Measurements from ENCODE around the gene CCDC86.

The CCDC86 gene

DNA sequence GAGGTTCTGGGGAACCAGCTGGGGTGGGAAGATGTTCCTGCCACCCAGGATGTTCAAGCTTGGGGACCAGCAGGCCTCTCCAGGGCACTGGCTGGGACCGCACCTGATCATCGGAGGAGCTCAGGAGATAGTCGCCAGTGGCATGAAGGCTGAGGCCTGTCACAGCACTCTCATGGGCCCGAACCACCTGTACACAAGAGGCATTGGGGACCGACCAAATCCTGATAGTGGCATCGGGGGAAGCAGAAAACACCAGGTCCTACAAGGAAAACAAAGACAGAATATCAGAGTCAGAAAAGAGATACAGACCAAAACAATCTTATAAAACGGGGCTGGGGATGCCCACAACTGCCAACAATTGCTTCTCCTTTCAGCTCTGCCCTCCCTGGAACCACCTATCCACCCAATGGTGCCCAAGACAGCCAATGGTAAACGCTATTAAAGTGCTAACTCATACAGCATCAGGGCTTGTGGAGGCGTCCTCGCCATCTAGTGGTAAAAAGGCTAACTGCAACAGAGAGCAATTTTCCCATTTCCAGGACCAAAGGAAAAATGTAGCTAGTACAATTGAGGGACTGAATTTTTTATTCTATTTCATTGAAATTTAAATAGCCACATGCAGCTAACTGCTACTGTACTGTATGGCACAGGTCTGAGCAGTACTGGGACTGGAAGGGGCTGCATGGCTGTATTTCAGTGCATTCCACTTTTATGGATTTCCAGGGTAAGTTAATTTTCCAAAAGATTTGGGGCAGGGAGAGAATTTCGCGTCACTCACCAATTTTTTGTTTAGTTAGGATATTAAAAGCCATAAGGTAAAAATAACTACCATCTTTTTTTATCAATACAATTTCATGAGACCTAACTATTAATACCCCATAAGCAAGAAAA is 57.4 kb downstream of the CCDC86 start:
- FAIRE-seq, result peak; percentile 65

DNA sequence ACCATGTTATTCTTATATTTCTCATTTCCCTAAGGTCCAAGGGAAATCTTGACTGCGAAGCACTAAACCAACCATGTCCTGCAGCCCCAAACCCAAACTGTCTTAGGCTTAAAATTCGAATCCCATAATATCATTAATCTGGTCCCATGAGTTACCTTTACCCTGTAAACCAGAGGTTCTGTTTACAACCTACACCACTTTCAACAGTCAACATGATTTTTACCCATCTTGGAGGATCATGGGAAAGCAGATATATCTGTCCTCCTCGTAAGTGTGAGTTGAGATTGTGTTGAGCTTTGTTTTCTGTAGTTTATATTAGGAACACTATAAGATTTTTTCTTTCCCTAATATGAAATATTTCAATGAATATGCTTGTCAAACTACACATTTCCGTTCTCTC is 58.1 kb downstream of the CCDC86 start:
- no peak for FAIRE-seq
